Activated CD4-positive, alpha-beta T cell treated with anti-CD3 and anti-CD28 coated beads, Interleukin-2, Interleukin-6, amounts not matched to agents 100 ng/mL and 50 ng/mL, durations not matched to agents 16 hours and 8 hours (primary cell): ENCODE data around the gene MOB3B.
"Not testable (repeated sequence)": the region's sequence is repeated elsewhere in the genome, so short reads cannot be mapped to it uniquely, and the experiment has no call there.

Experiments used
- DNase-seq: peaks from one replicate; pipeline ENCODE4 v3.0.0-alpha.2; 2020

The MOB3B gene

DNA sequence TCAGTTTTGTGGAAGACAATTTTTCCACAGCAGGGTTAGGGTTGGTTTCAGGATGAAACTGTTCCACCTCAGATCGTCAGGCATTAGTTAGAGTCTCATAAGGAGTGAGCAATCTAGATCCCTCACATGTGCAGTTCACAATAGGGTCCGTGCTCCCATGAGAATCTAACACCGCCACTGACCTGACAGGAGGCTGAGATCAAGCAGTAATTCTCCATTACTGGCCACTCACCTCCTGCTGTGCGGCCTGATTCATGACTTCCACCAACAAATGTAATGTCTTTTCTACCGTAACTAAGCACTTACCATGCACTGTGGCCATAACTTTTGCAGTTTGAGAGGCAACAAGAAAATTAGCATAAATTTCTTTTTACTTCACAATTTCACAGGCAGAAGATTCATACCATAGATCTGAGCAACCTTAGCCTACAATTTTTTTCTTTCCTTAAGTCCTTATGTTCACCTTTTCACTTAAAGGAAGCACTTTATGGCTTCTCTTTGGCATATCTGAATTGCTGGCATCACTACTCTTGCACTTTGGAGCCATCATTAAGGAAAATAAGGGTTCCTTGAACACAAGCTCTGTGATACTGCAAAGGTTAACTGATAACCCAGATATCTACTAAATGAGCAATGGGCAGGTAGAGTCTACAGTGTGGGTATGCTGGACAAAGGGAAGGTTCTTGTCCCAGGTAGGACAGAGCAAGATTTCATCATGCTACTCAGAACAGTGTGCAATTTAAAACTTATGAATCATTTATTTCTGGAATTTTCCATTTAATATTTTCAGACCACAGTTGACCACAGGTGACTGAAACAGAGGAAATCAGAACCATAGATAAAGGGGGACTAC lies 88.5 kb downstream of the MOB3B start:
- DNase-seq: no peak

DNA sequence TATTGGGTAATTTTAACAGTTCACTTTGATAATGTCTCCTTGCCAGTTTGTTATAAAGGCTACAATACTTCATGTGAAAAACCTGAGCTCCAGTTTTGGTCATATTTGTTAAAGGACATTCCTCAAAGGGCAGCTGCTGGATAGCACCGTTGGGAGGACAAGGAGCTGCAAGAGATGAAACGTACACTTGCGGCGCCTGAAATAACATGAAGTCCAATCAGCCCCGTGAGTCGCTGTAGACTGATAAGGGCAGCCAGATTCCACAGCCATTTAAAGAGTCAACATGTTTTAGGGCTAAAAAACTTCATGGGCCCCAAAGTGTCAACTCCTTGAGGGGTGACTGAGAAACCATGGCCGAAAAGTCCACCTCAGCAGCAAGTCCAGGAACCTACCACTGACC lies 91.1 kb downstream of the MOB3B start:
- no peak for DNase-seq

DNA sequence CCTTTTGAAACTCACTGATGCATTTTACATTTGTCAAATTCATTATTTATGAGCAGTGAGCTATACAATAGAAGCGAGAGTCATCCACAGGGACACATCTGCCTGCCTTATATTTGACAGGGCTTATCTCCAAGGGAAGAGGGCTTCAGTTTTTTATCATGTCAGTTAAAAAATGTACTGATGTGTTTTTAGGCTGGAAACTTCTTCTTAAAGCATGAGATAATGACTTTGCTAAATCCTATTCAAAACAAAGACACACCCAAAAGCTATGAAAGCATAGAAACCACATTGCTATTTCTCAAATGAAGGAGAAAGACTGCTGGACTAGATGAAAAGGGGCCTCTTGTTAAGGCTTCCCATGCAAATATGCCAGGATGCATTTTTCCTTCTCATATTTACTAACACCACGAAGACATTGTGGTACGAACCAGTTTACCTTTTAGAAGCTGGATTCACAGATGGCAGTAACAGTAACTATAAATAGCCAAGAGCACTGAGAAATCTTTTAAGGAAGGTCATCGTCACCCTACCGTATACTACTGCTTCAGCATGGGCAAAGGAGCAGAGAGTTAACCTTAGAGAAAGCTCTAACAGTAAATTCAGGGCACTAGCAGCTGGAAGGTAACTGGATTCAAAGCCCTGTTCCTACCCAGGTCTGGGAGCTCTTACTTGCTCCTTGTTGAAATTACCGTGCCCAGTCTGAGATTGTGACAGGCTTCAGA lies 91.8 kb downstream of the MOB3B start:
- DNase-seq: no peak

DNA sequence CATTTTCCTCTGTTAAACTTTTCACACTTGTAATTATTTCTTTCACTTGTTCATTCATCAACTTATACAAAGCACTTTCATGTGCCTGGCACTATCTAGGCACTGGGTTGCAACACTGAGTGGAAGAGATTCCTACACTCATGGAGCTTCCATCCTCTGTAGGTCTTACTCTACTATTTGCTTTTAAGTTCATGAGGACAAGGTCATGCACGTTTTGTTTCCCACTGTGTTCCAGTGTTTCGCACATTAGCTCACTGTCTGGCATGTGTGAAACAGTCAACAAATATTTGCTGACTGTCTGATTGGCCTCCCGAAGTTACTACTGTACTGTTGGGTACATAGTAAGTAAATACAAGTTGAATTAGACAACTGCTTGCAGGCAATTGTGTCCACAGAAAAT lies 93.4 kb downstream of the MOB3B start:
- no peak for DNase-seq

DNA sequence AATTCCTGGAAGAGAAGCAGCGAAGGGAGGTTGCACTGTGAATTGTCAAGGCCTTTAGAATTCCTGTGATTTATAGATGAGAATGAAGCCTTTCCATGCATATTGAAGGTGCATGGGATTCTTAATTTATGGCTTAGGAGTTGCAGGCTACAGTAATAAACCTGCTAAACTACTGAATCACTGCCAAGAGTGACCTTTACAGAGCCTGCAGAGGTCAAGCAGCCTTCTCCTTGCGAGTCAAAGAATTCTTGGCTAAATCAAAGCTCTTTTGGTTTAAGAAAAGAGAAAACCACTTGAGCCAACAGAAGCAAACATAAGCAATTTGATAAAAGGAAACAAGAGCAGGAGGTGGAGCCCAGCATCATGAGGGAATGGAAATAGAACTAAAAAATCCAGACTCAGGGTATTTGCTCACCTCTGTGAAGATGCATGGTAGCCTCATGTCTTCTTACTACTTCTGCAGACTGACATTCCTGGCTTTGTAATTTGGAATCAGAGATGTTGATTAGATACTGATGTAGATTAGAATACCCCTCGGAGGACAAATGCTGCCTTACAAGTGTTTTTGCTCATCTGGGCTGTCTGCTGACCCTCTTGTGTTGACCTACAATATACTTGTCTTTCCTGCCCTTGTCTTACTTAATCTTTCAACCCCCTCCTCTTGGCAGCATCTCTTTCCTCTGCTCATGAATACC lies 95.8 kb downstream of the MOB3B start:
- no peak for DNase-seq

DNA sequence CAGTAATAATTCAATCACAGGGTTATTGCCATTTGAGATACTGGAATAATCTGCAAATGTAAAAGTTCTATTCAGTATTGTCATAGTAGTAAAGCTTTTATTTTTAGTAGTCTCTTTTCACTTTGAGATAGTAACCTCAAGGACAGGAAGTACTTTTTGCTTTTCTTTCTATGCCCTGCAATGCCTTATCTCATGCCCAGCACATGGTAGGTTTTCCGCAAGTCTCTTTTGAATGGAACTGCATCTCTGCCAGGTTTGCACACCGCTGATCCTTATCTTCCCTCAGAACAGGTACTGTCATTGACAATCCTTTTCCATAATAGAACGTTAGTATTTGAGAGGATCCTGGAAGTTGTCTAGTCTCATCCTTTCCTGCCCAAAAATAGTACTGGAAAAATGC lies 97.3 kb downstream of the MOB3B start:
- no peak for DNase-seq

DNA sequence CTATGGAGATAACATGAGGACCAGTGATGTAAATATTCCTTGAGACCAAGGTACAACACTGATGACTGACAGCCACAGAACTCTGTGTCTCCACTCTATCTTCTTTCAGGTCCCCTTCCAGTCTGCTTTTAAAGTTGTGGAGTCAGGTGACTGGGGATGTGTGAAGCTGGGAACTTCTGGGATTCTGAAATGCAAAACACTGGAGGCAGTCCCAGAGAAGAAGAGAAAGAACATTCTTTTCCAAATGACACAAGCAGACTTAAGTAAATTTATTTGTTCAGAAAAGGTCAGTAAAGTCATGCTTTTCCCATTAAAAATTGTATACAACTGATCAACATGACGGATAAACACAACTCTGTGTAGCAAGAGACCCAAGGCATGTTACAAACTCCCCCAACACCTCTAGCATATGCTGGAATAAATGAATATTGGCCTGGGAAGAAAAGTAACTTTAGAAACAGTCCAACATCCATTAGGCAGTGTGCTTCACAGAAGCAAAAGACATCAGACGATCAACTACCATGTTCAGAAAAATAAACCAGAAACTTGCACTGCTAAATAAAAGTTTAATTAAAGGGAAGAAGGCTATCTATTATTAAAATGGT lies 98.0 kb downstream of the MOB3B start:
- DNase-seq: no peak

DNA sequence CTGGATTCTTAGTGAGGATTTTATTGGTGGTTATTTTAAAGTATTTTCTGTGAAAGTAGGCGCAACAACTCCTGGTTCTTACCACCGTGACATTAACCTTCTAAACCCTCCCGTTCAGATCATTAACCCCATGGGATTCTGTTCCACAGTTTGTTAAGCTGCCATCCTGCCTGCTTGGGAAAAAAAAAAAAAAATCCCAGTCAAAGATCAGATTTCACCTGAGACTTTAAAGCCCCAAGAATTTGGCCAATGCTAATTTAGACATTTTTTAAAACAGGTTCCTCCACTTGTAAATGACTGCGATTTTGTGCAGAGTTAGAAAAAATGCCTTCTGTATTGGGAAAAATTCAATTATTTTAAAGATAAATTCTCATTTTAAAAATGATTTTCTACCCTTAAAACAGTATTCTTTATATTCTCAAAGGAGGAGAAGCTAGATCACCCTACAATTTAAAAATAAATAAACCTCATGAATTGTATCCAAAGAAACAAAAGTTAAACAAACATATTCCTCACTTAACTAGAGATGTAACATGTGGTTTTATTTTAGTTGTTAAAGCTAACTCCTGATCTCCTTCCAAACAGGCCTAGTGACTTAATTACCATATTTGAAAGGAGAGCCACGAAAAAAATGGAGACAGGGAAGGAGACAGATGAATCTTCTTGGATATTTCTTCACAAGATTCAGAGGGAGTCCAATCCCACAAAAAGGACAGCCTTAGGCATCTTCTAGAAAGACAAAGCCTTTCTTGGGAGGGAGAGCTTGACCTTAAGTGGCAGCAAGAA lies 98.7 kb downstream of the MOB3B start:
- no peak for DNase-seq

DNA sequence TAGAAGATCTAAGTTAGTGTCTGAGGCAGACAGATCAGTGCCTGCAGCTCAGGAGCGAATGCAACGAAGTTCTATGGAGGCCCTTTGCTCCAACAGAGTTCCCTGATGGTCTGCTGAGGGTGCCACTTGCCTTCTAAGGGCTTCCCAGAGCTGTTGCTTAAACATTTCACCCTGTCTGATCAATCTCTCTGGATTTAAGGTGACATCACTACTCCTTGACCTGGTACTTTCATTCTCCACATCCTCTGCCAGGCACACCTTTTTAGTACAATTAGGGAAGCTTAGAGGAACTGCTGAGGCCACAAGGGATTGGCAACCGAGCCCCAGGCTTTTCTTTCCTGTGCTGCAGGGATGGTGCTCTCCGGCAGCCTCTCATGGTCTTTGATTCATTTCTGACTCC lies 99.7 kb downstream of the MOB3B start:
- no peak for DNase-seq

DNA sequence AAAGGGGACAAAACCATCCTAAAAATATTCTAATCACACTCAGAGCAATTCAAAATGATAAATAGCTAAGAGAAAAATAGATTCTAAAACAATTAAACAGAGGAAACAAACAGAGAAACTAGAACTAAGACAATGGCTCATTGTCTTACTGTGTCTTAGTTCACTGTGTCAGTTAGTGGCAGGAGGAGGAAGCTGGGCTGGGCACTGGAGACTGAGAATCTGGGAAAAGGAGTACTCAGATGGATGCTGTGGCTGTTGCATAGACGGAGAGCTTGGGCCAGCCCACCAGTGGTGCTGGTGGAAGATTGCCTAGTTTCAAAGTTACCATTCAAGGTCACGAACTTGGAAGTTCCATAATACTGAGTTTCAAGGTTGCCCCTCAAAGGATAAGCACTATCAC lies 100.2 kb downstream of the MOB3B start:
- no peak for DNase-seq

DNA sequence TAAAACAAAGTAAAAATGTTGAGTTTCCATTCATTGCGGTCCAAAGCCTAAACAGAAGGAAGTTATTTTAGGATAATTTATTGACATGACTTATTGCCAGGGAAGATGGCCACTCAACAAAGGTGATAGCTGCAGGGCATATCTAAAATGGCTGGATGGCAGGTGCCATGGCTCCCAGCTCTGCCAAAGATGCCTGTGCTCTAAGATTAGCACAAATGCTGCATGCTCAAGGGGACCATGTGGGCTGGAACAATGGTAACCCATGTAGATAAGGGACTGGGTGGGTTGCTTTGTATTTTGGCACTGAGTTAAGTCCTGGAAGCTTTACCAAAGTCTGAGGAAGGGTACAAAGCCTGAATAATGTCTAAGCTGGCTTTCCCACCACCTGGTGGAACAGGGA lies 101.1 kb downstream of the MOB3B start:
- no peak for DNase-seq

DNA sequence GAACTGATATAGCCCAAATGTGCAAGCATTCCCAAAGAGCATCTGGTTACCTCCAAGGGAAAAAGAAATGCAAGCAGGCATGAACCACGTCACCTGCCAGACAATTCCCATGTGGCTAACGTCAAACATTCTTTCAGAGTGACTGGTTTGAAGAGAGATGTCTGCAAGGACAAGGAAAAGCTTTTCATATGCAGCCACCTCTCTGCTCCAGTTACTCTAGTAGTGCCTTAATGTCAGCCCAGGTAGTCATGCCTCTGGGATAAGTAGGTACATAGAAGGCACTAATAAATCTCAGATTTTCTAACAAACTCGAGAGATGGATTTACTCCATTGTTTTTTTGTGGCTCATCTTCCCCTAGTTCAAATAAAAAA lies 102.4 kb downstream of the MOB3B start:
- DNase-seq: no peak

DNA sequence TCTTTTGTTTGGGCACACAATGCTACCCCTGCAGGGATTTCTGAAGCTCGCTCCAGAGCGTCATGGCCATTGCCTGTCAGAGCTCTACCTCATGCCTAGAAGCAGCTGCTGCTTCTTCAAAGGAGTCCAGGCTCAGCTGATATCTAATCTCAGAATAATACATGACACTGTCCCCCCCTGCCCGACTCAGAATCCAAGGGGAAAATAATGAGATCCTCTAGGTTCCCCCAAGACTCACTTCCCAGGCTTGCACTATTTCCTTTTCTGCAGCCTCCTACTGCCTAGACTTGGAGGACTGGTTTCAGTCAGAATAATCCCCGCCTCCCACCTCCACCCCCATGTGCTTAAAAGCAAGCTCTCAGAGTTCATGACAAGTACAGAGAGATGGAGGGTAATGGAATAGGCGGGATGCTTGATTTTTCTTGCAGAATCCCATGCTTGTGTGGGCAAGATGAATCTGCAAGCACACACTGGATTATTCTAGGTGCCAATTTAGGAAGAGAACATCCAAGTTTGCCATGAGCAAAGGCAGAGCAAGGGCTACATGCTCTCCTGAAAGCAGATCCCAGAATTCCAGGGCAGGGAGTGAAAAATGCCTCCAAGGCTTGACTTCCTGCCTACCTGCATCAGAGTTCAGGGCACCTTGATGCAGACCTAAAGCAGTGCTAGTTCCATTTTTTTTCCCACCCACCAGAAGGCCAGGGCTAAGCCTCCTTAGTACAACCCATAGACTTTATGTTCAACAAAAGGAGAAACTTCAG lies 102.9 kb downstream of the MOB3B start:
- no peak for DNase-seq

DNA sequence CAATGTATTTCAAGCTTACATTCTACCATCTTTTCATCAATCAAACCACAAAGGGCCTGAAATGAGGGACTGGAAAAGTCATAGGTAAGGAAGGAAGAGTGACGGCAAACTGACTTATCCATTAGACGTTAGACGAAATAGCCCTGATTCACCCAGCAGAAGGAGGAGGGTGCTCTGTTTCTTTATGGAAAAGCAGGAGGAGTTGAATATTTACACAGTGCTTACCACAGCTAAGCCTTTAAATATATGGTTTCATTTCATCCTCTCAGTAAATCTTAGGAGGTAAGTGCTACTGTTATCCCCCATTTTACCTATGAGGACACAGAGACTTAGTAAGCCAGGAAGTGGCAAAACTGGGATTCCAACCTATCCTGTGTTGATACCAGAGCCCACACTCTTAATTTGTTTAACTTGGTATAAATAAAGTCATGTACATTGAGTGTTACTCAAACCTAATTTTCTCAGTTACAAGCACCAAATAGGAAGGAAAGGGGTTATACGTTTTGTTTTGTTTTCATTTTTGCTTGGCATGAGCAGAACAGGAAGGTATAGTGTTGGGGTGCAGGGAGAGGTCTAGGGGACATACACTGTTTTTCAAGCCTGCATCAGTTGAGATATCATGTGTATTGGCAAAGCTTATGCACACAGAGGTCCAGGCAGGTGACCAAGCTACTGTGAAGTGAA lies 103.6 kb downstream of the MOB3B start:
- DNase-seq: no peak

DNA sequence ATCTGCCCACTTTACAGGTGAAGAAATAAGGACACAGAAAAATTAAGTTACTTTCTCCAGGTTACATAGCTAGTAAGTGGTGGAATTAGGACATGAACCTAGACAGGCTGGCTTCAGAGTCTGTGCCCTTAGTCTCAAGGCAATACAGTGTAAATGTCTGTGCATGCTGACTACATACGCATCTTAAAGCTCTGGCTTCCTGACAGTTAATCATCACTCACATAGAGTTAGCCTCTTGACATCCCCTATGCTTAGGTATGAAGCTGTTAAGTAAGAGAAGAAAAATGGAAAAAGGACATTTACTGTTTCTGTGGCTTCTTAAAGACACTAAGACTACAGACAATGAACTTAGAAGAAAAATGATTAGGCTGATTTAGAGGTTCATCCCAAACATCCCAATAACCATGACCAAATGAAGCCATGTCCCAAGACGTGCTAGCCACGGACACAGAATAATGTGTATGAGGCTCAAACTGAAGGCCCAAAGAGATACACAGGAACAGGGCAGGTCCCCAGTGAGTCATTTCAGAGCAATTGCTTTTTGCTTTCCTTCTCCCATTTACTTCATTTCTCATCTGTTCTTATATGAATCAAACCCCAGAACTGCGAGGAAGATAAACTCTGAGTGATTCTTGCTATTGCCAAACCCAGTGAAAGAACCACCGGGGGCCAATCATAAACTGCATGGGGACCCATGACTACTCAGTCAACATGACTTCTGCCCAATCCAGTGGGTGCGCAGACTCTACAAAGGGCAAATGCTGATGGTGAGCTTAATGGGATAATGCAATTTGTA lies 105.5 kb downstream of the MOB3B start:
- peak; percentile 8 for DNase-seq

DNA sequence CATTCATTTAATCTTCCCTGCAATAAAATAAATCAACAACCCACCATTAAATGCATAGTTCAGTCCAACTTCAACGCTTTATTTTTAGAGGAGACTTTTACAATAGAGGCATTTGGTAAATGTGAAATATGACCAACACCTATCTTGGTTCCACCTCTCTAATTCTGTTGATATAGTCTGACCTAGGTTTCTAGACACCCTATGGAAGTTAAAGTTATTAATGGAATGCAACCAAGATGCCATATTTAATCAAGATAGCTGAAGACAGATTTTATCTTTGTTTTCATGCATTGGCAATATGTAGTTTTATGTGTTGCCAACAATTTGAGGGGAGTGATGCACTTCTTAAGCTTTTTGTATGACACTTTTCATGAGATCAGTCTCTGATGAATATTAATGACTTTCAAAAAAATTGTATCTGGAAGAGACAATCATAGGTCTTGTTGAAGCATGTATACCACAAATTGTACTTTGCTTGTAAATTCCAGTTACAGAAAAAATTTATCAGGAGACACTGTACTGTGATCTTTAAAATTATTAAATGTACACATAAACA lies 107.3 kb downstream of the MOB3B start:
- no peak for DNase-seq

DNA sequence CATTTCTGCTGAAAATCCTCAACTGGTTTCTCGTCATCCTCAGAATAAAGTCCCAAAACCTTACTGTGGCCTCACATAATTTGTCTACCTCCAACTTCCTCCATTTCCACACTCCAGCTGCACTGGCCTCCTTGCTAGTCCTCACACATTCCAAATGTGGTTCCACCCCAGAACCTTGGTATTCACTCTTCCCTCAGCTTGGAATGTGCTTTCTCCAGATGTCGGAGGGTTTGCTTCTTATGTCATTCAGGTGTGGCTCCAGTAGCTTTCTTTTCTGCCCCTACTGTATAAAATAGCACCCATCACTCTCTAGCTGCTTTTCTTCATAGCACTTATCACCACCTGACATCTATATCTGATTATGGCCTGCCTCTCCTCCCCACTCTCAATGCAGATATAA lies 108.0 kb downstream of the MOB3B start:
- no peak for DNase-seq

DNA sequence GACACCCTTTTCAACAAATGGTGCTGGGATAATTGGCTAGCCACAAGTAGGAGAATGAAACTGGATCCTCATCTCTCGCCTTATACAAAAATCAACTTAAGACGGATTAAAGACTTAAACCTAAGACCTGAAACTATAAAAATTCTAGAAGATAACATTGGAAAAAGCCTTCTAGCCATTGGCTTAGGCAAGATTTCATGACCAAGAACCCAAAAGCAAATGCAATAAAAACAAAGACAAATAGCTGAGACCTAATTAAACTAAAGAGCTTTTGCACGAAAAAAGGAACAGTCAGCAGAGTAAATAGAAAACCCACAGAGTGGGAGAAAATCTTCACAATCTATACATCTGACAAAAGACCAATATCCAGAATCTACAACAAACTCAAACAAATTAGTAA lies 110.1 kb downstream of the MOB3B start:
- not testable (repeated sequence) for DNase-seq

DNA sequence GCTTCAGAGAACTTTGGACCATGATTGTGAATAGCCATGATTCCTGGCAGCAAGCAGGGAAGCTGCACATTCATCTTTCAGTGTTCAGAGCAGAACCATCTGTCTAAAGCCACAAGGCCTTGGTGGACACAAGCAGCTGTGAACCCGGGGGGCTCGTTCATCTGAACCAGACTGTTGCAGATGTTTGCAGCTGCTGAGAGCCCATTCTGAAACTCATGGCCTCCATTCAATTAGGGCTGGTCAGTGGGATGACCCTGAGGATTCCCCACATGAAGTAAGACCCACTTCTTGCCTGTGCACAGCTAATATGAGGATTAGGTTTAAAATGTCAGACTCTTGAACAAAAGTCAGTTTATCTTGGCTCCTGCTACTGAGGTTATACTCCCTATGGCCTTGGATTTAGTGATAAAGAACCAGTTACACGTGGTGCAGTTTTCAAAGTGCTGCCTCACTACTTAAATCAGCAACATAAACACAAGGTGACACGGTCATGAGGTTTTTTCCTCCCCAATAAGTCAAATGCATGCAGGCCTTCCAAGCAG lies 115.3 kb downstream of the MOB3B start:
- no peak for DNase-seq
